GM18867 (cell line): ENCODE data around the gene DNAAF2.
"Not testable (repeated sequence)": the region's sequence is repeated elsewhere in the genome, so short reads cannot be mapped to it uniquely, and the experiment has no call there.

ENCODE experiments used
- ATAC-seq: cut with Tn5 transposase; IDR thresholded peaks from one replicate; pipeline ENCODE4 v1.9.1; 2021; ENCODE audit warnings: mild to moderate bottlenecking, moderate library complexity; ENCODE audit not compliant: unreplicated experiment

The DNAAF2 gene, protein sequence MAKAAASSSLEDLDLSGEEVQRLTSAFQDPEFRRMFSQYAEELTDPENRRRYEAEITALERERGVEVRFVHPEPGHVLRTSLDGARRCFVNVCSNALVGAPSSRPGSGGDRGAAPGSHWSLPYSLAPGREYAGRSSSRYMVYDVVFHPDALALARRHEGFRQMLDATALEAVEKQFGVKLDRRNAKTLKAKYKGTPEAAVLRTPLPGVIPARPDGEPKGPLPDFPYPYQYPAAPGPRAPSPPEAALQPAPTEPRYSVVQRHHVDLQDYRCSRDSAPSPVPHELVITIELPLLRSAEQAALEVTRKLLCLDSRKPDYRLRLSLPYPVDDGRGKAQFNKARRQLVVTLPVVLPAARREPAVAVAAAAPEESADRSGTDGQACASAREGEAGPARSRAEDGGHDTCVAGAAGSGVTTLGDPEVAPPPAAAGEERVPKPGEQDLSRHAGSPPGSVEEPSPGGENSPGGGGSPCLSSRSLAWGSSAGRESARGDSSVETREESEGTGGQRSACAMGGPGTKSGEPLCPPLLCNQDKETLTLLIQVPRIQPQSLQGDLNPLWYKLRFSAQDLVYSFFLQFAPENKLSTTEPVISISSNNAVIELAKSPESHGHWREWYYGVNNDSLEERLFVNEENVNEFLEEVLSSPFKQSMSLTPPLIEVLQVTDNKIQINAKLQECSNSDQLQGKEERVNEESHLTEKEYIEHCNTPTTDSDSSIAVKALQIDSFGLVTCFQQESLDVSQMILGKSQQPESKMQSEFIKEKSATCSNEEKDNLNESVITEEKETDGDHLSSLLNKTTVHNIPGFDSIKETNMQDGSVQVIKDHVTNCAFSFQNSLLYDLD

DNA sequence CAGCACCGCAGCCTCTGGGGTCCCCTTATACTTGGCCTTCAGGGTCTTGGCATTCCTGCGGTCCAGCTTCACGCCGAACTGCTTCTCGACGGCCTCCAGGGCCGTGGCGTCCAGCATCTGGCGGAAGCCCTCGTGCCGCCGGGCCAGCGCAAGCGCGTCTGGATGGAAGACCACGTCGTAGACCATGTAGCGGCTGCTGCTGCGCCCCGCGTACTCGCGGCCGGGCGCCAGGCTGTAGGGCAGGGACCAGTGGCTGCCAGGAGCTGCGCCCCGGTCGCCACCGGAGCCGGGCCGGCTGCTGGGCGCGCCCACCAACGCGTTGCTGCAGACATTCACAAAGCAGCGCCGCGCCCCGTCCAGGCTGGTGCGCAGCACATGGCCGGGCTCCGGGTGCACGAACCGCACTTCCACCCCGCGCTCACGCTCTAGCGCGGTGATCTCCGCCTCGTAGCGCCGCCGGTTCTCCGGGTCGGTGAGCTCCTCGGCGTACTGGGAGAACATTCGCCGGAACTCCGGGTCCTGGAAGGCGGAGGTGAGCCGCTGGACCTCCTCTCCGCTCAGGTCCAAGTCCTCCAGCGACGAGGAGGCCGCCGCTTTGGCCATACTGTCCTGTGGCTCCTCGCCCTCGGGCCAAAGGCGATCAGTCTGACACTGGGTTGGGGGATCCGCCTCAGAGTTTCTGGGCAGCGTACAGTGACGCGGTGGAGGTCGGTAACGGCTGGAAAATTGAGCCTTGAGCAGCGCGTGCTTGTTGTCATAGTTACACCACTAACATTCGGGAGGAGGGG is at the start of gene DNAAF2:
Gene DNAAF2 (minus strand): TSS at position 698 of the 788 bp plus-strand sequence. CDS start 95 bp downstream, at position 603.
- peak; percentile 25 for ATAC-seq

DNA sequence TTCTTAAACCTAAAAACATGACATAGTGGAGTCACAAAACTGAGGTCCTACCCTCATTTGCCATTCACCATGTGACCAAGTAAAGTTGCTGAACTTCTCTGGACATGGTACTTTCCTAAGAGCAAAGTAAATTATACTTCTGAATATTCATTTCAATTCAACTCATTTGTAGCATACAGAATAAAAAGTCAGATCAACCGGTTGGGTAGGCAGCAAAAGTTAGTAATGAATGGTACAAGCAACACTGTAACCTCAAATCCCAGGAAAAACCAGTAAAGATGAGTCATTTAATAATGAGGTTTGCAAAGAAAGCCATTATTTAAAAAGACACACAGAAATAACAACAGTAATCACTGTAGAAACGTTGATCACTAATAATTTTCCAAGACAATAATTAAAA is 44.2 kb upstream of the DNAAF2 start:
- no peak for ATAC-seq

DNA sequence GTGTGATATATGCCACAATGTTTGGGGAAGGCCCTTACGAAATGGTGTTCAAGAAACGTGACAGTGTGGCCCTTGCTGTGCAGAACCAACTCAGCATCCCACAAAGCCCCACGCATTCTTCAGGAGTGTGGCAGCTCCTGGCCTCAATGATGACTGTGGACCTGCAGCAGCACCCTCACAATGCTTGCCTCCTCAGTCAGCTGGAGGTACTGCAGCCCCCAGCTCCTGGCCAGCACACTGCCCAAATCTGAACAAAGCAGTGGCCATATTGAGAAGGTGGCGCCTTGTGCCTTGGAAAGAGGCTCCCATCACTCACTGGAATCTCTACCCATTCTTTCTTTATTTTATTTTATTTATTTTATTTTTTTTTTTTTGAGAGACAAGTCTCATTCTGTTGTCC is 42.6 kb upstream of the DNAAF2 start:
- no peak for ATAC-seq

DNA sequence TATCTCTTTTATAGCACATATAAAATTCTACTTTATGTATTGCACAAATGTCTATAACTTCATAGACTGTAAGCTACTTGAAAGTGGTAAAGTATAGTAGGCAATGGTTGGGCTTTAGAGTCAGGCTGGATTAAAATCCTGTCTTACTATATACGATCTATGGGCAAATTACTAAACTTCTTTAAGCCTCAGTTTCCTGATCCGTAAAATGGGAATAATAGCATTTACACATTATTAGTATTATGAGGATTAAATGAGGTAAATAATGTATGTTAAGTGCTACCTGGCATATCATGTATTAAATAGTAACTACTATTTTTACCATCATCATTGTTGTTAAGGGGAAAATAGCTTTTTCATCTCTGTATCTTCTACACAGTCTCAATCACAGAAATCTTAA is 38.5 kb upstream of the DNAAF2 start:
- ATAC-seq: no peak

DNA sequence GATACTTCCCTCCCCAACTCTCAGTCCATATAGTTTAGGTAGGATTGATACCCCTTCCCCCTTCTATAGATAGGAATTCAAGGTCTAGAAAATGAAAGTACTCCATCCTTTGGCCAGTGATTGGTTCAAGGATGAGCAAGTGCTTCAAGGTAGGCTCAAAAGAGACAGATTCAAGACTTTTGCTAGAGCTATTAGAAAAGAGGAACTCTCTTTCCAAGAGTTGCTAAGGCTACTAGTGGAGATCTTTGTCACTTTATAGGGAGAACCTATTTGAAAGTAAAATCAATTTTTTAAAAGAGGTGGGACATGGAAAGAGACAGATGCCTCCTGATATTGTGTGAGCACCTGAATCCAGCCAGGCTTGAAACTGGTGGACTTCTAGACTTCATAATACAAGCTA is 35.4 kb upstream of the DNAAF2 start:
- ATAC-seq: no peak

DNA sequence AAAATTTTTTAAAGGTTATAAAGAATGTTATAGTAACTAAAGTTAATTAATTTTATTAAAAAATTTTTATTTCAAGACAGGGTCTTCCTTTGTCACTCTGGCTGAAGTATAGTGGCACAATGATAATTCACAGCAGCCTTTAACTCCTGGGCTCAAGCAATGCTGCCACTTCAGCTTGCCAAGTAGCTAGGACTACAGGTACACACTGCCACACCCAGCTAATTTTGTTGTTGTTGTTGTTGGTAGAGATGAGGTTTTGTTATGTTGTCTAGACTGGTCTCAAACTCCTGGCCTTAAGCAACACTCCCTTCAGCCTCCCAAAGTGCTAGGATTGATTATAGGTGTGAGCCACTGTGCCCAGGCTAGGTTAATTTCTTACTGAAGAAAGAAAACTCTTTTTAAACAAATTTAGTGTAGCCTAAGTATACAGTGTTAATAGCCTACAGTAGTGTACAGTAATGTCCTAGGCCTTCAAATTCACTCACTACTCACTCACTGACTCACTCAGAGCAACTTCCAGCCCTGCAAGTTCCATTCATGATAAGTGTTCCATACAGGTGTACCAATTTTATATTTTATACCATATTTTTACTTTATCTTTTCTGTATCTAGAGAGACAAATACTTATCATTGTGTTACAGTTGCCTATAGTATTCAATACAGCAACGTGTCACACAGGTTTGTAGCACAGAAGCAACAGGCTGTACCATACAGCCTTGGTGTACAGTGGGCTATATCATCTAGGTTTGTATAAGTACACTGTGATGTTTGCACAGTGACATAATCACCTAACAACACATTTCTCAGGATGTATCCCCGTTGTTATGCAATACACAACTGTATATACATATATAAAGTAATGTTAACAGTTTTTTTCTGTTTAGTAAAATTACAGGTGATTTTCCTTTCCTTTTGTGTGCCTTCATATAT is 24.7 kb upstream of the DNAAF2 start:
- ATAC-seq: no peak

DNA sequence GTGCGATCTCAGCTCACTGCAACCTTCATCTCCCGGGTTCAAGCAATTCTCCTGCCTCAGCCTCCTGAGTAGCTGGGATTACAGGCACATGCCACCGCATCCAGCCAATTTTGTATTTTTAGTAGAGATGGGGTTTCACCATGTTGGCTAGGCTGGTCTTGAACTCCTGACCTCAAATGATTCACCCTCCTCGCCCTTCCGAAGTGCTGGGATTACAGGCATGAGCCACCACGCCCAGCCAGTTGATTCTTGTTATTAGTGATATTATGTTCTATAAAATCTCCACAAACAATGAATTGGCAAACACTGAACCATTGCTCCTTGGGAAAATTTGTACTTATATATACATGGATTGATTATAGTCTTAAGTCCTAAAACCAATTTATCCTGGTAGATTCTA is 22.5 kb upstream of the DNAAF2 start:
- ATAC-seq: not testable (repeated sequence)

DNA sequence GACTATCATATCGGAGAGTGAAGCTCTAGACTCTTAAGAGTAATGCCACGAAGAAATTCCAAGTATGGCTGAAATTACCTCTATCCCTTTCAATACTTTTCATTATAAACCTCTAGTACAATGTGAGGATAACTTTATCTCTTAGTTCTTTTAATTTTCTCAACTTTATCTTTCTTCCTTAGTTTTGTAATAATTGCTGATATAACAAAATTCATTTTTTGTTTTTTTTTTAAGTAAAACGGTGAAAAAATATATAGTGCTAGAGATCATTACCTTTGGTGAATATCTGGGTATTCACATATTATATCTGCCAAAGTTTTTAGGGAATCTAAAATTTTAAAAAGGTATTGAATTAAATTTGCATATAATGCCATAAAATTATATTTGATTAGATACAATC is 19.5 kb upstream of the DNAAF2 start:
- no peak for ATAC-seq

DNA sequence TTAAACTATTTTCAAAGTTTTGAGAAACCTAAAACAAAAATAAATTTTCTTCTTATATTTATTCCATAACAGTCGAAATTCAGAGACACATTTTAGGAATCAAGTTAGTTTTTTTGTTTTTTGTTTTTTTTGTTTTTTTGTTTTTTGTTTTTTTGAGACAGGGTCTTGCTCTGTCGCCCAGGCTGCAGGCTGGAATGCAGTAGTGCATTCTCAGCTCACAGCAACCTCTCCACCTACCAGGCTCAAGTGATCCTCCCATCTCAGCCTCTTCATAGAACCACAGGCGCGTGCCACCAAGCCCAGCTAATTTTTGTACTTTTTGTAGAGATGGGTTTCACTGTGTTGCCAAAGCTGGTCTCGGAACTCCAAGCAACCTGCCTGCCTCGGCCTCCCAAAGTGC is 18.5 kb upstream of the DNAAF2 start:
- ATAC-seq: no peak

DNA sequence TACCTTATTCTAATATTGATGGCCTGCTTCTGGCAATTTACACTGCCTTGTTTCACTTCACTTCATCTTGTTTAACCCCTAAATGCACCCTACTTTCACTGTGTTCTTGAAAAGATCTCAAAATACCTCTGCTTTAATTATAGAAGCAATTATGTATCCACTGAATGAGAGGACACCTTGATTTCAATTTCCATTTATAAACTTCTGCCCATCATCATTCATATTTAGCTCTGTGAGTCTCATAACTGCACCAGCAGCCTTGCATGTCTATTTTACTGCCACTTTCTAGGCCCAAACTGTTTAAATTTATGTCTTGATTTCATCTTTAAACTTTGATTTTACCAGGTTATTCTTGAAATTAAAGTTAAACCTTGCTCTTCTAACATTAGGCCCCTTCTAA is 7.1 kb upstream of the DNAAF2 start:
- ATAC-seq: no peak

DNA sequence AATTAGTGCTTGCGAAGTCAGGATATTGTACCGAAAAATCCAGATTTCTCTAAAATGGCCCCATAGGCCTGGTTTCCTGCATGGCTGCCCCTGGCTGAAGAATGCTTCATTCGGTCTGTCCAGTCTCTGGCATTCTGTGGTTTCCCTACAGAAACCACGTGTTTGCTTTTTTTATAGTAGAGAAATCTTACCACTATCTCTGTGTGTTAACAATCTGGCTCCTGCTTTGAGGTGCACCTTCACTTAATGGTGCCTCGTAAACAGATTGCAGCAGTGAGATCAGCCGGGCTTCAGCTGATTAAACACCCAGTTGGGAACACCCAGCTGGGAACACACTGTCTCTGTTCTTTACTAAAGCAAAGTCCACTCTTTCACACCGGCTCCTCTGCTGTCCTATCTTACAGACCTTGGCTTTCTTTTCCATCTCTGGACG is 6.7 kb upstream of the DNAAF2 start:
- ATAC-seq: no peak

DNA sequence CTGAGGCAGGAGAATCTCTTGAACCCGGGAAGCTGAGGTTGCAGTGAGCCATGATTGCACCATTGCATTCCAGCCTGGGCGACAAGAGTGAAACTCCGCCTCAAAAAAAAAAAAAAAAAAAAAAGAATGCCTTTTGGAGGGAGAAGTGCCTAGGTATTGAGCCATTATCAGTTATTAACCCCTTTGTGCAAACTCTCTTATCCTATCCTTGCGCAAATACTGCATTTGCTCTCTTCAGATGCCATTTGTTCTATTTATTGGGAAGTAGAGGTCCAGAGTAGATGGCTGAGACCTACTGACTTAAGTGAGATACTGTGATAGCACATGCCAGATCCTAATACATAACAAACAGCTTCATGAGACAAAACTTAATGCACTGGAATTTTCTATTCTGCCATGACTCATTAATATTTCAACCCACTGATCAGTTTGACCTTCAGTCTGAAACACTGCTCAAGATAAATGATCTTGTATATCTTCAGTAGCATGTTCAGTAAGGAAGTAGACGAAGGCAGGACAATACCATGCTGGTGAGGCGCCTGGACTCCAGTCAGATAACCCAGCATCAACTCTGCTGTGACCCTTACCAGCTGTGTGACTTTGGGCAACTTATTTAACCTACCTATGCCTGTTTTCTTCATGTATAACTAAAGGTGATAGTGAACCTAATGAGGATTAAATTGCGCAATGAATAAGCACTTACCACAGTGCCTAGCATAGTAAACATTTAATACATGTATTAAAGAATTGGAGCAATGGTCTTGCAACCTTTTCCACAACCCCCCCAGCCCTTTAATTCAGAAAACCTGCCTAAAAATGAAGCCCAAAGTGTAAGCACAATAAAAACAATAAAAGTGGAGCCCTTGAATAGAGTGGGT is 5.7 kb upstream of the DNAAF2 start:
- no peak for ATAC-seq

DNA sequence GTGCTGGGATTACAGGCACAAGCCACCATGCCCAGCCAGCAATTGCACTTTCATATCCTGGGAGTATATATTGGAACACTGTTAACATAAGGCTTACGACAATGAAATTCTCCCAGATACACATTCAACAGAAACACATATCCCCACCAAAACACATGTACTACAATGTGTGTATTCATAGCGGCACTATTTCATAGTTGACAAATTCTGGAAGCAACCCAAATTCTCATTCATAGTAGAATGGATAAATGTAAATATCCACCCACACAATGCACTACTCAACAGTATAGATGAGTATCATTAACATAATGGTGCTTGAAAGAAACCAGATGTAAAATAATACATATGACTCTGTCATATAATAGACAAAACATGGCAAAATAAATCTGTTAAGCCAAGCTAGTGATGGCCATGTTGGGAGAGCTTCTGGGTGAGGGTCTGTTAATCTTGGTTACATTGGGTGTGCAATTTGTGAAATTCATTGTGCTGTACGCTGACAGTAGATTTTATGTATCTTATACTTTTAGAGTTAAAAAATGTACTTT is 2.6 kb upstream of the DNAAF2 start:
- no peak for ATAC-seq

DNA sequence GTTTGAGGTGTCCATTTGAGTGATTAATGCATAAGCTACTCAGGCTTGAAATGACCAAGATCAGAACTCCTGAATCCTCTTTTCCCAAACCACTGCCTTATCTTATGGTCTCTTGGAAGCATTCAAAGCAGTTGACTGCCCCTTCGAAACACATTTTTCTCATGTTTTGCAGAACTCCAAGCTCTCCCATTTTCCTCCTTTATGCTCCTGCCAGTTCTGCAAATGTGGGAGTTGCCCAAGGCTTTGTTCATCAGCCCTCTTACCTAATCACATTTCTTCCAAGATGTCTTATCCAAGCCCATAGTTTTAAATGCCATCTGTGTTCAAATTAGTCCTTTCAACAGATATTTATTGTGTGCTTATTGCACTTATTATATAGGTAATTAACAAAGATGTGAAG is 1.8 kb upstream of the DNAAF2 start:
- no peak for ATAC-seq

DNA sequence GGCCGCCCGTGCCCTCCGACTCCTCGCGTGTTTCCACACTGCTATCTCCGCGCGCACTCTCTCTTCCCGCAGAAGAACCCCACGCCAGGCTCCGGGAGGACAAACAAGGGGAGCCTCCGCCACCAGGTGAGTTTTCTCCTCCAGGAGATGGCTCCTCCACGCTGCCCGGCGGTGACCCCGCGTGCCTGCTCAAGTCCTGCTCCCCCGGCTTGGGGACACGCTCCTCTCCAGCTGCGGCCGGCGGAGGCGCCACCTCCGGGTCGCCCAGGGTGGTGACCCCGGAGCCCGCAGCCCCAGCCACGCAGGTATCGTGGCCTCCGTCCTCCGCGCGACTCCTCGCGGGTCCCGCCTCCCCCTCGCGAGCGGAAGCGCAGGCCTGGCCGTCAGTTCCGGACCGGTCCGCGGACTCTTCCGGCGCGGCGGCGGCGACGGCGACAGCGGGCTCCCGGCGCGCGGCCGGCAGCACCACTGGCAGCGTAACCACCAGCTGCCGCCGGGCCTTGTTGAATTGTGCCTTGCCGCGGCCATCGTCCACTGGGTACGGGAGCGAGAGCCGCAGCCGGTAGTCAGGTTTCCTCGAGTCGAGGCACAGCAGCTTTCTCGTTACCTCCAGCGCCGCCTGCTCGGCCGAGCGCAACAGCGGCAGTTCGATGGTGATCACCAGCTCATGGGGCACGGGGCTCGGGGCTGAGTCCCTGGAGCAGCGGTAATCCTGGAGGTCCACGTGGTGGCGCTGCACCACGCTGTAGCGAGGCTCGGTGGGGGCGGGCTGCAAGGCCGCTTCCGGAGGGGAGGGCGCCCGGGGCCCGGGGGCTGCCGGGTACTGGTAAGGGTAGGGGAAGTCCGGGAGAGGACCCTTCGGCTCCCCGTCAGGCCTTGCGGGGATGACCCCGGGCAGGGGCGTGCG is 1.2 kb downstream of the DNAAF2 start:
- peak; percentile 76 for ATAC-seq

DNA sequence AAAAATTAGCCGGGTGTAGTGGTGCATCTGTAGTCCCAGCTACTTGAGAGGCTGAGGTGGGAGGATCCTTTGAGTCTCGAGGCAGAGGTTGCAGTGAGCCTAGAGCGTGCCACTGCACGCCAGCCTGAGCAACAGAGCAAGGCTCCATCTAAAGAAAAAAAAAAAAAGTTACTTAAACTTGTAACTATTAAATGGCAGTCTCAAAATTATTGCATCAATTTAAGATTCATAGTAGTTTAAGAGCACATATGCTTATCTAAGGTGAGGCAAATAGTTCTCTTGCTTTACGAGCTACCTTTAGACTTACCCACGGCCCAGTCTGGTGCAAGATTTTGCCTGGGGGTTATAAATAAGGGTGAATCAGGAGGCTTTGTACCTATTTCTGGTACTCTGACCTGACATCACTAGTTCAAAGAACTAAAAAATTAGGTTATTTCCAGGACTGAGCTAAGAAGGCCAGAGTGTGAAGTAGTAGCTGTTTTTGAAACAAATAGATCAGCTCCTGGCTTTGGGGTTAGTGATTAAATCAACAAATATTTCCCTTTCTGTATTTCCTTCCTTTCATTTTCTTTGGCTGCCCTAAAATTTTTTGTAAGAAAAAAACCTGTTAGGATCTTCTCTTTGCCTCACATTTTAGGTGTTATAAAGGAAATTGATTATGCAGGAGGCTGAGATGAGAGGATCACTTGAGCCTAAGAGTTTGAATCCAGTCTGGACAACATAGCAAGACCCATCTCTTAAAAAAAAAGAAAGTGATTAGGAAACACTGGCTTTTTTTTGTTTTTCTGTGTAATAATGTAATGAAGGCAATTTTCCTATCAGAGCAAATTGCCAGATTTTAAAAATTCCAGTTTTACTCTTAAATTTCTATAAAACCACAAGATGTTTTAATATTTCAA is 10.9 kb downstream of the DNAAF2 start:
- no peak for ATAC-seq

DNA sequence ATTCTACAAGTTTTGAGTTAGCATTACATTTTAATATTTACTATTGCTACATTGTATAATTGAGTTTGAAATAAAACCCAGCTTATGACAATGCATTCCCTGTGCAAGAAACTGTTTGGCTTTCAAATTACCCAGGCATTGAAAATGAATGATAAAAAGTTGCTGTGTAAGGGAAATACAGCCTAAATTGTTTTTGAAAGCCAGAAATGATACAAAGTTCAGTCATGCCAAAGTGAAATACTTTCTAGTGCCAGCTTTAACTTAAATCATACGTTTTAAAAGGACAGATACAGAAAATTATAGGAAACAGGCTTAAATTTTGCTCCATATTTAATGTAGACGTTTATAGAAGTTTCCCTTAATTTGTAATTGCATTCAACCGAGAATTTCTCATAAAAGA is 11.7 kb downstream of the DNAAF2 start:
- ATAC-seq: no peak
